H1 (cell line): Measurements from ENCODE around the gene ABCC6. TPM values are rescaled to one million over a fixed set of nuclear protein-coding genes. Genes with fewer than 3 reads are reported as not detected.

Experiments used
- CTCF ChIA-PET: fragments of 300-600 bp; sonication (Branson Sonifier 250); formaldehyde crosslinking; loops from one replicate; lab custom pipeline; 2021; ENCODE audit not compliant: partially characterized antibody; lab: Charles Lee
- POLR2A ChIA-PET: fragments of 300-600 bp; sonication (Branson Sonifier 250); formaldehyde crosslinking; loops from one replicate; lab custom pipeline; 2021; ENCODE audit warnings: inconsistent platforms; ENCODE audit not compliant: partially characterized antibody; lab: Charles Lee
- DNase-seq, 2 experiments: peaks; one replicate each; pipeline versions ENCODE4 v3.0.0 to v3.0.0-alpha.2; 2010 to 2022; ENCODE audit warnings: low spot score in 2 of 2, low read depth in 1 of 2, mixed read lengths in 1 of 2
- FAIRE-seq: peaks from 2 replicates; lab custom pipeline; 2011; peaks lifted over from hg19 to GRCh38; lab: Jason Lieb, UNC
- H2AFZ ChIP-seq: 2 replicates; pipeline ENCODE4 v1.8.1; 2012; ENCODE audit warnings: low read length, inconsistent platforms
- H2AK5ac ChIP-seq: 2 replicates; pipeline ENCODE4 v1.6.1; 2013; ENCODE audit warnings: low read depth, low read length
- H2BK120ac ChIP-seq: replicated peaks from 2 replicates; pipeline ENCODE3; 2013; ENCODE audit warnings: low read depth, low read length, inconsistent platforms
- H2BK12ac ChIP-seq: 2 replicates; pipeline ENCODE4 v1.6.1; 2013; ENCODE audit warnings: low read depth, low read length
- H2BK15ac ChIP-seq: 2 replicates; pipeline ENCODE4 v1.6.1; 2013; ENCODE audit warnings: low read length
- H2BK20ac ChIP-seq: 2 replicates; pipeline ENCODE4 v1.6.1; 2013; ENCODE audit warnings: low read length
- H2BK5ac ChIP-seq: 2 replicates; pipeline ENCODE4 v1.6.1; 2013; ENCODE audit warnings: low read depth, low read length
- H3K14ac ChIP-seq: 2 replicates; pipeline ENCODE4 v1.6.1; 2013; ENCODE audit warnings: inconsistent platforms; ENCODE audit not compliant: insufficient read length
- H3K18ac ChIP-seq: 2 replicates; pipeline ENCODE4 v1.6.1; 2013; ENCODE audit warnings: low read length; ENCODE audit errors: extremely low read depth
- H3K23ac ChIP-seq: 2 replicates; pipeline ENCODE4 v1.6.1; 2013; ENCODE audit warnings: inconsistent platforms; ENCODE audit not compliant: insufficient read length
- H3K23me2 ChIP-seq: 2 replicates; pipeline ENCODE4 v1.6.1; 2013; ENCODE audit warnings: low read depth, low read length
- H3K27ac ChIP-seq: 2 replicates; pipeline ENCODE4 v1.6.1; 2011; ENCODE audit warnings: low read depth, low read length, inconsistent platforms
- H3K27me3 ChIP-seq, 4 experiments: replicated peaks in 1 of 4; 1 replicate in 1 of 4; 2 replicates in 3 of 4; pipeline versions ENCODE4 v1.6.1 to v1.8.1; 2011 to 2013; ENCODE audit warnings: low read length in 3 of 4, mild to moderate bottlenecking in 3 of 4, inconsistent platforms in 2 of 4, mixed read lengths in 2 of 4, moderate library complexity in 1 of 4; ENCODE audit not compliant: control insufficient read depth in 3 of 4, insufficient read depth in 3 of 4; ENCODE audit errors: extremely low read depth in 1 of 4
- H3K36me3 ChIP-seq, 4 experiments: 2 replicates each; pipeline versions ENCODE4 v1.6.1 to v1.8.1; 2011 to 2013; ENCODE audit warnings: mild to moderate bottlenecking in 4 of 4, low read length in 3 of 4, moderate library complexity in 2 of 4, control low read depth in 1 of 4, inconsistent platforms in 1 of 4; ENCODE audit not compliant: insufficient read depth in 4 of 4, control insufficient read depth in 2 of 4
- H3K4ac ChIP-seq: replicated peaks from 2 replicates; pipeline ENCODE3; 2013; ENCODE audit warnings: low read length, low read depth, mixed read lengths, inconsistent platforms; ENCODE audit not compliant: insufficient read length
- H3K4me1 ChIP-seq, 4 experiments: replicated peaks in 1 of 4; 1 replicate in 1 of 4; 2 replicates in 3 of 4; pipeline versions ENCODE4 v1.6.1 to v1.8.1; 2011 to 2013; ENCODE audit warnings: low read length in 3 of 4, inconsistent platforms in 2 of 4, mixed read lengths in 1 of 4; ENCODE audit not compliant: insufficient read depth in 4 of 4, control insufficient read depth in 3 of 4
- H3K4me2 ChIP-seq, 2 experiments: 2 replicates each; pipeline versions ENCODE4 v1.6.1 to v1.8.1; 2011 to 2013; ENCODE audit warnings: low read depth in 2 of 2, low read length in 2 of 2, control low read depth in 1 of 2, inconsistent platforms in 1 of 2, mild to moderate bottlenecking in 1 of 2; ENCODE audit not compliant: insufficient read depth in 1 of 2
- H3K4me3 ChIP-seq, 4 experiments: fragments of 200-600, 300-600 bp in 1 of 4; sonication (generic), shearing (Covaris generic), sonication (Bioruptor Twin) in 1 of 4; 2 replicates each; pipeline versions ENCODE4 v1.5.1 to v1.8.1; 2011 to 2016; ENCODE audit warnings: low read length in 4 of 4, low read depth in 3 of 4, control low read depth in 2 of 4, inconsistent platforms in 2 of 4, mild to moderate bottlenecking in 2 of 4, mixed read lengths in 1 of 4, moderate library complexity in 1 of 4; ENCODE audit not compliant: insufficient read depth in 2 of 4; ENCODE audit errors: extremely low read depth in 1 of 4
- H3K56ac ChIP-seq: replicated peaks from 2 replicates; pipeline ENCODE3; 2013; ENCODE audit warnings: low read depth, mild to moderate bottlenecking, mixed read lengths, low read length, inconsistent platforms; ENCODE audit not compliant: insufficient read length
- H3K79me1 ChIP-seq: 2 replicates; pipeline ENCODE4 v1.6.1; 2013; ENCODE audit warnings: low read depth, low read length, control low read depth
- H3K79me2 ChIP-seq, 2 experiments: 2 replicates each; pipeline versions ENCODE4 v1.6.1 to v1.8.1; 2012 to 2013; ENCODE audit warnings: low read length in 2 of 2, mild to moderate bottlenecking in 2 of 2, inconsistent platforms in 1 of 2; ENCODE audit not compliant: insufficient read depth in 2 of 2, control insufficient read depth in 1 of 2
- H3K9ac ChIP-seq, 4 experiments: replicated peaks in 1 of 4; 1 replicate in 1 of 4; 2 replicates in 3 of 4; pipeline versions ENCODE4 v1.6.1 to v1.8.1; 2011 to 2013; ENCODE audit warnings: low read depth in 3 of 4, low read length in 3 of 4, control low read depth in 2 of 4, mild to moderate bottlenecking in 2 of 4, moderate library complexity in 2 of 4, inconsistent platforms in 1 of 4; ENCODE audit errors: extremely low read depth in 1 of 4
- H3K9me3 ChIP-seq, 2 experiments: 2 replicates each; pipeline versions ENCODE4 v1.6.1 to v1.8.1; 2012 to 2013; ENCODE audit warnings: mild to moderate bottlenecking in 2 of 2, moderate library complexity in 2 of 2, control low read depth in 1 of 2, inconsistent platforms in 1 of 2, low read depth in 1 of 2, low read length in 1 of 2, mixed read lengths in 1 of 2; ENCODE audit not compliant: insufficient read depth in 2 of 2
- H4K20me1 ChIP-seq, 2 experiments: replicated peaks in 1 of 2; 2 replicates each; pipeline versions ENCODE3 to v1.8.1; 2011 to 2013; ENCODE audit warnings: inconsistent platforms in 2 of 2, low read length in 2 of 2, mild to moderate bottlenecking in 1 of 2; ENCODE audit not compliant: insufficient read depth in 2 of 2, control insufficient read depth in 1 of 2
- H4K5ac ChIP-seq: 2 replicates; pipeline ENCODE4 v1.6.1; 2013; ENCODE audit warnings: low read length, low read depth, mixed read lengths, inconsistent platforms; ENCODE audit not compliant: insufficient read length
- H4K8ac ChIP-seq: 2 replicates; pipeline ENCODE4 v1.8.0; 2013; ENCODE audit warnings: mild to moderate bottlenecking, moderate library complexity, low read length, inconsistent platforms; ENCODE audit not compliant: insufficient read depth; ENCODE audit errors: extremely low read depth
- H4K91ac ChIP-seq: replicated peaks from 2 replicates; pipeline ENCODE3; 2013; ENCODE audit warnings: low read length, mixed read lengths, inconsistent platforms; ENCODE audit not compliant: insufficient read length
- CHD1 ChIP-seq: IDR thresholded peaks from 2 replicates; pipeline ENCODE4 v1.6.1; 2012; ENCODE audit warnings: low read depth, low read length, improper control_type of control experiment
- EZH2 ChIP-seq: fragments of 200-600 bp; sonication (generic); IDR thresholded peaks from 2 replicates; pipeline ENCODE4 v1.7.1; 2012; ENCODE audit warnings: low read depth, mild to moderate bottlenecking, moderate library complexity, low read length, inconsistent platforms; ENCODE audit not compliant: severe bottlenecking
- HDAC2 ChIP-seq, 2 experiments: fragments of 300-600 bp in 1 of 2; sonication (generic) in 1 of 2; IDR thresholded peaks; 2 replicates each; pipeline ENCODE4 v1.6.1; 2011 to 2012; ENCODE audit warnings: low read depth in 2 of 2, low read length in 2 of 2, mild to moderate bottlenecking in 2 of 2, moderate library complexity in 2 of 2, borderline replicate concordance in 1 of 2, inconsistent platforms in 1 of 2
- MAFK ChIP-seq: IDR thresholded peaks from 2 replicates; pipeline ENCODE4 v1.6.1; 2012; ENCODE audit warnings: low read depth, mild to moderate bottlenecking, improper control_type of control experiment, low read length
- NANOG ChIP-seq: IDR thresholded peaks from 2 replicates; pipeline ENCODE4 v1.6.1; 2011; ENCODE audit warnings: low read length, low read depth, mild to moderate bottlenecking, inconsistent platforms; ENCODE audit not compliant: insufficient read depth, poor library complexity, severe bottlenecking
- NRF1 ChIP-seq: IDR thresholded peaks from 2 replicates; pipeline ENCODE4 v1.6.1; 2011; ENCODE audit warnings: mild to moderate bottlenecking, low read depth, low read length, improper control_type of control experiment
- RBBP5 ChIP-seq: IDR thresholded peaks from 2 replicates; pipeline ENCODE4 v1.7.1; 2012; ENCODE audit warnings: low read depth, mild to moderate bottlenecking, inconsistent platforms, low read length, moderate library complexity, borderline replicate concordance
- RNF2 ChIP-seq: fragments of 200-900, 300-1000 bp; sonication (generic); IDR thresholded peaks from 2 replicates; pipeline ENCODE4 v1.7.1; 2016; ENCODE audit warnings: borderline replicate concordance, low read depth, mild to moderate bottlenecking, antibody characterized with exemption, low read length; ENCODE audit not compliant: poor library complexity, severe bottlenecking; ENCODE audit errors: missing control alignments
- RXRA ChIP-seq: IDR thresholded peaks from 2 replicates; pipeline ENCODE4 v1.6.1; 2011; ENCODE audit warnings: low read depth, mild to moderate bottlenecking, low read length, moderate library complexity; ENCODE audit not compliant: insufficient read depth
- SAP30 ChIP-seq: fragments of 300-600 bp; sonication (generic); IDR thresholded peaks from 2 replicates; pipeline ENCODE4 v1.7.1; 2012; ENCODE audit warnings: low read length, moderate library complexity, mild to moderate bottlenecking, inconsistent platforms; ENCODE audit not compliant: insufficient read depth, insufficient replicate concordance
- SIRT6 ChIP-seq: IDR thresholded peaks from one replicate; pipeline ENCODE4 v1.7.1; 2012; ENCODE audit warnings: low read length, inconsistent platforms
- TBP ChIP-seq: IDR thresholded peaks from 2 replicates; pipeline ENCODE4 v1.6.1; 2011; ENCODE audit warnings: low read depth, low read length, improper control_type of control experiment
- TCF12 ChIP-seq: IDR thresholded peaks from 2 replicates; pipeline ENCODE4 v1.6.1; 2011; ENCODE audit warnings: low read depth, mild to moderate bottlenecking, low read length
- YY1 ChIP-seq: IDR thresholded peaks from 2 replicates; pipeline ENCODE4 v1.6.1; 2011; ENCODE audit warnings: low read depth, mild to moderate bottlenecking, low read length
- WGBS, 2 experiments: shearing (Covaris generic) in 1 of 2; methylation state at CpG; one replicate each; pipeline versions ENCODE4 v1.1.6 to v1.1.7; 2013 to 2015; ENCODE audit warnings: low lambda C conversion rate in 2 of 2, mixed read lengths in 2 of 2, inconsistent platforms in 1 of 2, low coverage in 1 of 2, missing lambda C conversion rate in 1 of 2; ENCODE audit not compliant: insufficient replicate concordance in 2 of 2, insufficient coverage in 1 of 2, insufficient read length in 1 of 2; ENCODE audit errors: extremely low coverage in 1 of 2, missing lambda C conversion rate in 1 of 2; 5-methylcytosine and 5-hydroxymethylcytosine counted together
- polyA plus RNA-seq, 7 experiments: library from polyadenylated mRNA; depleted of rRNA in 3 of 7; stranded (reverse) in 5 of 7; unstranded in 2 of 7; fragments of >200 nt in 5 of 7; fragments of 200-250 nt in 2 of 7; gene quantifications; 1 replicate in 5 of 7; 2 replicates in 1 of 7; 4 replicates in 1 of 7; pipeline versions ENCODE4 v1.2.1 to v1.2.3, GENCODE V29; 2011 to 2013; ENCODE audit warnings: missing spikeins in 2 of 7, mixed read lengths in 2 of 7
- total RNA-seq: library from RNA; stranded (reverse); fragmentation: NEBNext Ultra II Directional; extraction: Animal tissue kit (Norgen Biotek cat#: 25700); gene quantifications from 2 replicates; pipeline ENCODE4 v1.2.1, GENCODE V29; 2021

ABCC6 gene
- total and polyA plus RNA-seq, 2 of the 8 experiments (the other 6 are each of a cell fraction or from before 2014, with no cell fraction given): 1.6 to 1.8 TPM

- no peak for TF ChIP-seq RBBP5
- TF ChIP-seq TCF12: no peak
- no peak for TF ChIP-seq NANOG
- TF ChIP-seq CHD1: no peak
- TF ChIP-seq HDAC2 (IDR thresholded peaks at IDR 0.05; ENCODE audit: borderline replicate concordance in 1 of 2, low read depth in 2 of 2, low read length in 2 of 2): no peak
- no peak for TF ChIP-seq NRF1
- TF ChIP-seq EZH2: no peak
- TF ChIP-seq RNF2: no peak
- no peak for TF ChIP-seq MAFK
- TF ChIP-seq RXRA: no peak
- no peak for TF ChIP-seq SIRT6
- no peak for TF ChIP-seq TBP
- no peak for TF ChIP-seq SAP30
- no peak for TF ChIP-seq YY1
- H3K4ac ChIP-seq: no peak overlapping the region
- no peak overlapping the region for H4K91ac ChIP-seq
- H2BK12ac ChIP-seq: no peak overlapping the region
- DNase-seq (no peak), FAIRE-seq (no peak)
- CTCF ChIA-PET: interaction anchor here (0.6 to 0.7 kb wide), 2 partner anchors 28 to 336 kb away, joined by 3 read pairs; no protein-coding TSS in a partner anchor
- no peak overlapping the region for H4K8ac ChIP-seq
- H3K56ac ChIP-seq: no peak overlapping the region
- no peak overlapping the region for H2BK5ac ChIP-seq
- no peaks in the 10 kb centered on the region for H3K9me3 ChIP-seq
- no peaks in the 10 kb centered on the region; the same call in 1 of the 2 replicates for H3K79me1 ChIP-seq
- H3K4me3 ChIP-seq: no peak overlapping the region
- no peak overlapping the region for H3K14ac ChIP-seq
- 89% methylated on average over 10 of the region's 10 CpGs; no CpG with 5 or more reads in 1 of the 2 experiments for WGBS, 2 experiments
- no peaks in the 10 kb centered on the region for H3K27me3 ChIP-seq
- H3K27ac ChIP-seq: no peak overlapping the region
- no peak overlapping the region for H2AFZ ChIP-seq
- H4K5ac ChIP-seq: no peak overlapping the region
- H3K4me2 ChIP-seq: no peak overlapping the region
- no peak overlapping the region for H2AK5ac ChIP-seq
- H3K18ac ChIP-seq: no peak overlapping the region
- no peaks in the 10 kb centered on the region for H3K23me2 ChIP-seq
- H3K9ac ChIP-seq: no peak overlapping the region
- H2BK120ac ChIP-seq: no peak overlapping the region
- POLR2A ChIA-PET: no interaction called here
- H2BK15ac ChIP-seq: no peak overlapping the region
- H2BK20ac ChIP-seq: no peak overlapping the region
- peaks cover 18 to 81% (median 46%) of the 10 kb centered on the region in 4 experiments for H3K36me3 ChIP-seq
- no peaks in the 10 kb centered on the region for H3K79me2 ChIP-seq
- peaks cover 0 to 4% of the 10 kb centered on the region in 2 experiments for H4K20me1 ChIP-seq
- H3K23ac ChIP-seq: no peak overlapping the region
- H3K4me1 ChIP-seq: no peaks in the 10 kb centered on the region; a peak in 1 of 7 replicates
Observed at GRCh38 chr16:16139061-16139460, 84.2 kb downstream of the ABCC6 start.
